Activated T-helper 1 cell treated with anti-CD3 and anti-CD28 coated beads, Interleukin-12 subunit alpha, Interleukin-12 subunit beta, Interleukin-2, Interleukin-4 antibody, amounts not matched to agents 30 ng/mL and 10 ng/mL and 1 ng/mL, durations not matched to agents 14 hours and 24 hours and 36 hours (primary cell): ENCODE results near the gene LGMN. TPM values are rescaled to one million over a fixed set of nuclear protein-coding genes. Genes with fewer than 3 reads are reported as not detected.
A peak's percentile ranks its signal among the peaks of the same experiment; 100 is the strongest.

Experiments
- DNase-seq: peaks from one replicate; pipeline ENCODE4 v3.0.0; 2021; ENCODE audit warnings: low spot score
- H3K27ac Mint-ChIP-seq: one replicate; pipeline ENCODE4 v1.8.0; 2021; ENCODE audit warnings: mild to moderate bottlenecking, mixed read lengths
- H3K27me3 Mint-ChIP-seq: one replicate; pipeline ENCODE4 v1.8.0; 2022; ENCODE audit warnings: mild to moderate bottlenecking, moderate library complexity, mixed read lengths; ENCODE audit not compliant: insufficient read depth
- H3K36me3 Mint-ChIP-seq: one replicate; pipeline ENCODE4 v1.8.0; 2021; ENCODE audit warnings: low read depth, mixed read lengths
- H3K4me1 Mint-ChIP-seq: one replicate; pipeline ENCODE4 v1.8.0; 2021; ENCODE audit warnings: low read depth, mixed read lengths
- H3K4me3 Mint-ChIP-seq: one replicate; pipeline ENCODE4 v1.8.0; 2021; ENCODE audit warnings: mild to moderate bottlenecking, moderate library complexity, mixed read lengths
- H3K9me3 Mint-ChIP-seq: one replicate; pipeline ENCODE4 v1.8.0; 2021; ENCODE audit warnings: mixed read lengths
- intact Hi-C: fragments of 100-400 bp; cut with micrococcal nuclease; formaldehyde crosslinking; loops from one replicate; pipeline ENCODE4 v1.15.1; 2024
- total RNA-seq: library from RNA; stranded (reverse); gene quantifications from 2 replicates; pipeline ENCODE4 v1.2.3, GENCODE V29; 2022

LGMN gene
- 1.3 and 2.2 TPM in 2 replicates for total RNA-seq

DNA sequence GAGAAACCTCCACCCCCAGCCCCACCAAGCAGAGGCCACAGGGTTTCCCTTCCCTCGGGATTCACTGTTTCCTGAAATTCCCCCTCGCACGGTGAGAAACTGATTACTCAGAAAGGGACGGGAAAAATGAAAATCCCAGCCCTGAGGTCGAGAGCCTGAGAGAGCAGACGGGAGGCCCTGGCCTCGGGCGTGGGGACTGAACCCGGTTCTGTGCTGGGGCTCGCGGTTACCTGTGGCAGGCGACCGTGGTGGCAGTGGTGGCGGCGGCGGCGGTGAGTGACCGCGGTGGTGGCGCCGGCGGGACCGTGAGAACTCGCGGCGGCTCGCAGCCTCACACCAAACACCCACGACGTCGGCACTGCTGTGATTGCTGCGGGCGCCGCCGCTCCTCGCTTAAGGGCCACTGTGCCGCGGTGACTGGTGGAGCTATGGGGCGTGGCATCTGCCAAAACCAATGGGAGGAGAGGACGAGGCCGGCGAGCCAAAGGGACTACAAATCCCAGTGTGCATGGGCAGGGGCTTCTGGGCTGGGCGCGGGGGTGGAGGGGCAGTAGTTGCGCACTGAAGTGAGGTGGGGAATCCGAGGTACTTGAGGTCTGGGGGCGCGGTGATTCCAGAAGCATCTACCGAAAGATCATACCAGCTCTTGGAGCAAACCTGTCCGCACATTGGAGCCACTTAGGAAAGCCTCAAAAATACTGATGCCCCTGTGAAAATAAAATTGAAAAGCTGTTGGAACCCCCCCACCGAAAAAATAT lies at the start of gene LGMN:
TSS of gene LGMN (minus strand) at position 369 of the 758 bp plus-strand sequence. CDS start 15,841 bp downstream, outside the sequence.
- intact Hi-C loops, result loop anchor here (1.0 to 5.0 kb wide), 3 partner anchors 18 to 34 kb away; no protein-coding TSS in a partner anchor
- no peaks in the 10 kb centered on the region for H3K9me3 Mint-ChIP-seq
- H3K27me3 Mint-ChIP-seq, result peaks cover 68% of the 10 kb centered on the region
- H3K4me3 Mint-ChIP-seq, result peak within 1 kb of the TSS; percentile 64
- peak within 1 kb of the TSS; percentile 18 for H3K27ac Mint-ChIP-seq
- peaks cover 31% of the 10 kb centered on the region for H3K4me1 Mint-ChIP-seq
- peak; percentile 68 for DNase-seq
- no peaks in the 10 kb centered on the region for H3K36me3 Mint-ChIP-seq

DNA sequence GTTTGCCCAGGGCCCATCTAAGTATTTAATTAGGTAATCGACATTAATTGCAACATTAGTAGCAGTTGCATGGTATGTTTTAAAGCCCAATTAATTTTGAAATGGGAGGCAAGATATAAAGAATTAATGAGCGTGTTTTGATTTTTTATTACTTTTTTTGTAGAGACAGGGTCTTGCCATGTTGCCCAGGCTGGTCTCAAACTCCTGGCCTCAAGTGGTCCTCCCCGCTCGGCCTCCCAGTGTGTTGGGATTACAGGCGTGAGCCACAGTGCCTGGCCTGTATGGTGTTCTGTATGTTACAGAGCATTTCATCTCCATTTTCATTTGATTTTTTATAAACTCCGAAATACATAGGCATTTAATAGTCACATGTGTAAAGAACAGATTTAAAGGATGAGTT lies 46.5 kb upstream of the LGMN start:
- Mint-ChIP-seq H3K27me3 (no peaks in the 10 kb centered on the region), H3K4me1 (peaks cover 34% of the 10 kb centered on the region), H3K4me3 (peak overlapping the region; percentile 99), H3K9me3 (peaks cover 23% of the 10 kb centered on the region), H3K27ac (peak overlapping the region; percentile 98), H3K36me3 (peaks cover 26% of the 10 kb centered on the region)
- intact Hi-C loops, result loop anchor here (1.0 to 10.0 kb wide), 7 partner anchors 25 to 1548 kb away; partner anchors contain the start of genes ATXN3, GON7, ITPK1 and LYSET
- no peak for DNase-seq

DNA sequence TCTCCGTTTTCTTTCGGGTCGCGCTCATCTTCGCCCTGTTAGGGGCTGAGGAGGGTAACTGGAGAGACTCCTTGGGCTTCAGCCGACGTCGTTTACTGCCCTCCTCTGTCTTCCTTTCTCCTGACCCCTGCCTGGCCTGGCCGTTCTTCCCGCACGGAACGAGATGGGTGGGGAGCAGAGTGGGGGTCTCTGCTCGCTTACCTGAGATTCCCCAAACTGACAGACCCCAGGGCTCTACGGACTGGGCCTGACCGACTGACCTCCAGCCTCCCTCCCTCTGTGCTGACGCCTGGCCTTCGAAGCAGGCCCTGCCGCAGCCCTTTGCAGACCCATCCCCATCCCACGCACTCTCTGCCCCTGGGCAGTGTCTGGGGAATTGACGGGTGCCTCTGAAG lies 46.1 kb upstream of the LGMN start:
- Mint-ChIP-seq H3K36me3 (peaks cover 22% of the 10 kb centered on the region), H3K27me3 (no peaks in the 10 kb centered on the region), H3K4me1 (peaks cover 30% of the 10 kb centered on the region), H3K9me3 (peaks cover 27% of the 10 kb centered on the region), H3K27ac (peak overlapping the region; percentile 98), H3K4me3 (peak overlapping the region; percentile 99)
- intact Hi-C loops, result loop anchor here (1.0 to 10.0 kb wide), 7 partner anchors 24 to 1547 kb away; partner anchors contain the start of genes ATXN3, GON7, ITPK1 and LYSET
- DNase-seq, result no peak

DNA sequence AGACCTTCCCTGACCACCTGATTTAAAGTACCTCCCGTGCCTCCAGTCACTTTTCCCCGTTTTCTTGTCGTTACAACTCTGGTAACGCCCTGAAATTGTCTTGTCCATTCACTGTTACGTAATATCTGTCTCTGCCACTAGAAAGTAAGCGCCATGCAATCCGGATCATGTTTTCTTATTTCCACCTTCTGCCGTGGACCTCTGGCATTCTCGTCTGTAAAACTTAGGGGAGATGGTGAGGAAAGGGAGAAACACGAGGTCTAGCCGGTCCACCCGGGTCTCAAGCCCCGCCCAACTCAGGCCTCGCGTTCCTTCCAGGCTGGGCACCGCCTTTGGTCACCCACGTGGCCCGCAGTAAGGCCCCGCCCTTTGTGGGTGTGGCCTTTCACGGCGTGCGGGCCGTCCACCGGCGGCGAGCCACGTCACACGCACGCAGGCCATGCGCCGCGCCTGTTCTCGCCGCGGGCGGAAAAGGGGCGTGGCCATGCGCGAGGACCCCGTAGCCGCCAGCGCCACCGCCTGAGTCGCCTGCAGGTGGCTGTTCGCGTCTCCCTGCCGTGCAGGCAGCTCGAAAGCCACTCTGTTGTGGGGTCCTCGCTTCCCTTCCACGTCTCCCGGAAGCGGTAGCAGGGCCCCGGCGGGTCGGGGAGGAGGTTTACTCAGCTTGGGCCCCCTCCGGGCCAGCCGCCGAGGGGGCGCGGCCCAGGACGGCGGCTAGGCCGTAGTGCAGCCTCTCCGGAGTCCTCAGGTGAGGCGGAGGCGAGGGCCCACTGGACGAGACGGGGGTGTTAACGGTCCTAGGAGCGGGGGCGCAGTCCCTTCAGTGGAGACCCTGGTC lies 45.5 kb upstream of the LGMN start, which contains the start of gene GOLGA5:
TSS of gene GOLGA5 (plus strand) at position 597 of the 838 bp plus-strand sequence. CDS start 3,133 bp downstream, outside the sequence.
- Mint-ChIP-seq H3K4me3 (peak within 1 kb of the TSS; percentile 99), H3K36me3 (peaks cover 22% of the 10 kb centered on the region), H3K27me3 (no peaks in the 10 kb centered on the region), H3K9me3 (peaks cover 33% of the 10 kb centered on the region), H3K27ac (peak within 1 kb of the TSS; percentile 98), H3K4me1 (peaks cover 30% of the 10 kb centered on the region)
- intact Hi-C loops, result loop anchor here (1.0 to 10.0 kb wide), 7 partner anchors 24 to 1547 kb away; partner anchors contain the start of genes ATXN3, GON7, ITPK1 and LYSET
- peak; percentile 98 for DNase-seq

DNA sequence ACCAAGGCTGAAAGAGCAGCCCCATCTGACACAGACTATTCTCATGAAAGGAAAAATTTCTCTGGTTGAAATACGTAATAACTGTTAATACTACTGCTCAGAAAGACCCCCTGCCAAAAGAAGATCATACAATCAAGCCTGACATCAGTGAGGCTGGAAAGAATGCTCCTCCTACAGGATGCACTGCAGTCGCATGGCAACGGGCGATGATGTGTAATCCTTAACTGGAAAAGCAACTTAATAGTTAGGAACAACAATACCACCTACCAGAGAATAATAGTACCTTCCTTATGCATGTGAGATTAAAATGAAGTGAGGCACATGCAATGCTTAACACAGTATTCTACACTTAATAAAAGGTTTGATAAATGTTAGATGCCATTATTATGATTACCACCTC lies 44.5 kb upstream of the LGMN start:
- Mint-ChIP-seq H3K36me3 (peaks cover 16% of the 10 kb centered on the region), H3K4me3 (no peak overlapping the region), H3K27me3 (no peaks in the 10 kb centered on the region), H3K4me1 (peaks cover 30% of the 10 kb centered on the region), H3K27ac (no peak overlapping the region), H3K9me3 (peaks cover 37% of the 10 kb centered on the region)
- intact Hi-C loops, result loop anchor here (5.0 to 10.0 kb wide), 2 partner anchors 392 to 1546 kb away; partner anchors contain the start of genes LYSET and MOAP1
- no peak for DNase-seq

DNA sequence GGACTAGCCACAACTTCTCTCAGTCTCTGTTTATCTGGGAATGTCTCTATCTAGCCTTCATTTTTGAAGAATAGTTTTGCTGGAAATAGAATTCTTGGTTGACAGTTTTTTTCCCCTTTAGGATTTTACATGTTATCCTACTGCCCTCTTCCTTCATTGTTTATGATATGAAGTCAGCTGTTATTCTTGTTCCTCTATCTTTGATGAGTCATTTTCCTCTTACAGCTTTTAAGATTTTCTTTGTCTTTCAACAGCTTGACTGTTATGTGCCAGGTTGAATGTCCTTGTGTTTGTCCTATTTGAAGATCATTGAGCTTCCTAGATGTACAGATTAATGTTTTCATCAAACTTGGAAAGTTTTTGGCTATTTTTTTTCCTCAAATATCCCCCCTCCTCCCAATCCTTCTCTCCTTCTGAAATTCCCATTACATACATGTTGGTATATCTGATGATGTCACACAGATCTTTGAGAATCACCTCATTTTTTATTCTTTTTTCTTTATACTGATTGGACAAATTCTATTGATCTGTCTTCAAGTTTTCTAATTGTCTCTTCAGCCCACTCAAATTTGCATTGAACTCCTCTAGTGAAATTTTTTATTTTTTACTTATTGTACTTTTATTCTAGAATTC lies 41.1 kb upstream of the LGMN start:
- H3K36me3 Mint-ChIP-seq, result peaks cover 5% of the 10 kb centered on the region
- H3K9me3 Mint-ChIP-seq, result peaks cover 37% of the 10 kb centered on the region
- H3K4me1 Mint-ChIP-seq, result peaks cover 18% of the 10 kb centered on the region
- no peak overlapping the region for H3K27ac Mint-ChIP-seq
- no peak for DNase-seq
- no peak overlapping the region for H3K4me3 Mint-ChIP-seq
- no peaks in the 10 kb centered on the region for H3K27me3 Mint-ChIP-seq
- intact Hi-C loops, result loop anchor here (5.0 to 10.0 kb wide), 2 partner anchors 395 to 1542 kb away; partner anchors contain the start of genes LYSET and MOAP1

DNA sequence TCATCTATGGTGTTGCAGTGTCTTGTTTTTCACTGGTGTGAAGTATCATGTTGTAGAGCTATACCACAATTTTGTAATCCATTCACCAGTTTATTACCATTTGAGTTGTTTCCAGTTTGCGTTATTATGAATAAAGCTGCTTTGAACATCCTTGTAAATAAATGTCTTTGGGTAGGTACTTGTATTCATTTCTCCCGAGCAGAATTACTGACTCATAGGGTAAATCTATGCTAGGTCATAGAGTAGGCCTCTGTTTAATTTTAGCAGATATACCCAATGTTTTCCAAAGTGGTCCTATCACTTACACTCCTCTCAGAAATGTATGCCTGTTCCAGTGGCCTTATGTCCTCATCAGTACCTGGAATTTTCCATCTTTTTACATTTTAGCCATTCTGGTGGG lies 39.1 kb upstream of the LGMN start:
- peaks cover 9% of the 10 kb centered on the region for H3K4me1 Mint-ChIP-seq
- no peak overlapping the region for H3K27ac Mint-ChIP-seq
- DNase-seq, result no peak
- H3K4me3 Mint-ChIP-seq, result no peak overlapping the region
- intact Hi-C loops, result no loop called here
- peaks cover 4% of the 10 kb centered on the region for H3K36me3 Mint-ChIP-seq
- H3K27me3 Mint-ChIP-seq, result no peaks in the 10 kb centered on the region
- peaks cover 26% of the 10 kb centered on the region for H3K9me3 Mint-ChIP-seq

DNA sequence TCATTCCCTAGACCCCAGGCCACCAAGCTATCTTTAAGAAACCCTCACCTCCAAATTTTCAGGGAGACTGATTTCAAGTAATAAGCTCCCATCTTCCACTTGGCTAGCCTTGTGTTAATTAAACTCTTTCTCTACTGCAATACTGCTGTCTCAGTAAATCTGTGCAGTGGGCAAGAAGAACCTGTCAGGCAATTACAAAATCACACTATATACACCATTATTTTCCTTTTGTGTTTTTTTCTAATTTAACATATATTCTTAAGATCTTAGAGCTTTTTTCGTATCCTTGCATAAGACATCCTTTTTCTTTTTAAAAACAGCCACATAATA lies 38.0 kb upstream of the LGMN start:
- DNase-seq, result no peak
- Mint-ChIP-seq H3K4me1 (peaks cover 9% of the 10 kb centered on the region), H3K9me3 (peaks cover 26% of the 10 kb centered on the region), H3K4me3 (no peak overlapping the region), H3K27me3 (peaks cover 3% of the 10 kb centered on the region), H3K36me3 (peaks cover 4% of the 10 kb centered on the region), H3K27ac (no peak overlapping the region)
- intact Hi-C loops, result no loop called here

DNA sequence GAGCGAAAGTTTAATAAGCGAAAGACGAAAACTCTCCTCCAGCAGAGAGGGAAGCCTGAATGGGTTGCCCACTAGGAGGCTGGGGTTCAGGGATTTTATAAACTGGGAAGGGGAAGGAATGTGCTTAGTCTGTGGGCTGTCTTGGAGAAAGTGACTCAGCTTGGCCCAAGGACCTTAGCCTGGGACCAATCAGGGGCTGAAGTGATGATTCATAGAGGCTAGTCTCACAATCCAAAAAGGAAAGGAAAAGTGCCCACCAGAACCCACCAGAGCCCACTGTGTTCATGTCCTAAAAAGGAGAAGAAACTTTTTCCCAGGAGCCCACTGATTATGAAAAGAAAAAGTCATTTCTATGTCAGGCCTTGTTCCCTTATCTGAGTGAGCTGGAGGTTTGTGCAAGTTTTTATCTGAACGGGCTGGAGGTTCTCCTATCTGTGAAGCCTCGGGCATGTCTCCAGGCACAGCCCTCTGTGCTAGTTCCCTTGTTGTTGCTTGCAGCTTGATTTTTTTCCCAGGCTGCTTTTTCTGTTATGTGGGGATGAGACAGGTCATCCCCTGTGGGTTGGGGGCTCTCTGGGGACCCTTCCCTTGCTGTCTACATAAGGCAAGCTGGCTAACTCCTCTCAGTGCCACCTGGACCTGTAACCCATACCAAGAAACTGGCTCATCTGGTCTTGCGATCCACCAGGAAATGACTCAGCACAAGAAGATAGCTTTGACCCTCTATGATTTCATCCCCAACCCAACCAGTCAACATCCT lies 37.4 kb upstream of the LGMN start:
- H3K4me1 Mint-ChIP-seq, result peaks cover 12% of the 10 kb centered on the region
- H3K27me3 Mint-ChIP-seq, result peaks cover 6% of the 10 kb centered on the region
- H3K27ac Mint-ChIP-seq, result no peak overlapping the region
- H3K9me3 Mint-ChIP-seq, result peaks cover 23% of the 10 kb centered on the region
- DNase-seq, result no peak
- H3K4me3 Mint-ChIP-seq, result no peak overlapping the region
- H3K36me3 Mint-ChIP-seq, result peaks cover 4% of the 10 kb centered on the region
- intact Hi-C loops, result no loop called here

DNA sequence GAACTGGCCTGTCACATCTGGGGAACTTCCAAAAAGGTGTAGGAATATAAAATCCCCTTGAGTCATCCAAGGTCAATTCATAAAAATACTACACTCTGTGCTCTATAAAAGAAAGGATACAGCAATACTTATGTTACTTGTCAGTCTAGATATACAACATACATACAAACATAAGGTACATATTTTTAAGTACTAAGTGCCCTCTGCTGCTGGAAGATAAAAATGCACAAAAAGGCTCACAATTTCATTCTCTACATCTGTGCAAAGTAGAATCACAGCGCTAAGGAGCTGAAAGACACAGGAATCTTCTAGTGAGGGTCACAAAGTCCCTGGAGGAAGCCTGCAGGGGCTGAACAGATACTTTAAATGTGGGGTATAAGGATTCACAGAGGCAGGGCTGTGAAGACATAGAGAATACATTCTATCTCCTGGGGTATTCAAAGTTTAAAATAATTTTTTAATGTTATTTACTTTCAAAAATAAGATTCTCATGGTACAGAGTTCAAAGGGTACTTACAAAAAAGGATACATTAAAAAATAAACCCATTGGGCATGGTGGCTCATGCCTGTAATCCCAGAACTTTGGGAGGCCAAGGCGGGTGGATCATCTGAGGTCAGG lies 35.5 kb upstream of the LGMN start:
- intact Hi-C loops, result loop anchor here (1.0 to 5.0 kb wide), 4 partner anchors 15 to 98 kb away; partner anchors contain the start of gene LGMN
- H3K9me3 Mint-ChIP-seq, result peaks cover 4% of the 10 kb centered on the region
- peaks cover 8% of the 10 kb centered on the region for H3K27me3 Mint-ChIP-seq
- peaks cover 26% of the 10 kb centered on the region for H3K4me1 Mint-ChIP-seq
- H3K27ac Mint-ChIP-seq, result no peak overlapping the region
- no peak overlapping the region for H3K4me3 Mint-ChIP-seq
- H3K36me3 Mint-ChIP-seq, result no peaks in the 10 kb centered on the region
- peak; percentile 20 for DNase-seq

DNA sequence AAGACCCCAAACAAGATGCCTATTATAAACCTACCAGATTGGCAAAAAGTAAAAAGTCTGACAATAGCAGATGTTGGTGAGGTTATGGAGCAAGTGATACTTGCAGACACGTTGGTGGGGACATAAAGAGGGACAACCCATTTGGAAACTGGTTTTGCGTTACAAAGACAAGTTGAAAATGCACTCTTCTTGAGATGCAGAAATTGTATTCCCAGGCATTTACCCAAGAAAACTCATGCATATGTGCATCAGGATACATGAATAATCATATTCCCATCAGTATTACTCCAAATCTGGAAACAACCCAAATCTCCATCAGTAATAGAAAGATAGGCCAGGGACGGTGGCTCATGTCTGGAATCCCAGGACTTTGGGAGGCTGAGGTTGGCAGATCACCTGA lies 32.9 kb upstream of the LGMN start:
- no peak overlapping the region for H3K27ac Mint-ChIP-seq
- intact Hi-C loops, result loop anchor here (5.0 kb wide), 1 partner anchor 34 kb away; the partner anchor contains the start of gene LGMN
- peaks cover 26% of the 10 kb centered on the region for H3K4me1 Mint-ChIP-seq
- no peak for DNase-seq
- H3K9me3 Mint-ChIP-seq, result no peaks in the 10 kb centered on the region
- peaks cover 20% of the 10 kb centered on the region for H3K27me3 Mint-ChIP-seq
- no peaks in the 10 kb centered on the region for H3K36me3 Mint-ChIP-seq
- no peak overlapping the region for H3K4me3 Mint-ChIP-seq
